ENCODE measurements around the gene WWOX.

- TF ChIP-seq CTCF (IDR thresholded peaks at IDR 0.05; ENCODE audit: poor library complexity, severe bottlenecking): no peak
- no peak for TF ChIP-seq EZH2 (IDR thresholded peaks at IDR 0.05; ENCODE audit: borderline replicate concordance, insufficient read depth, low read length, poor library complexity, severe bottlenecking)
- no peak for TF ChIP-seq POLR2AphosphoS5 (IDR thresholded peaks at IDR 0.05)
- TF ChIP-seq REST (IDR thresholded peaks at IDR 0.05; ENCODE audit: borderline replicate concordance): no peak
- TF ChIP-seq TAF1 (IDR thresholded peaks at IDR 0.05; ENCODE audit: low read depth): no peak
Observed at GRCh38 chr16:78252757-78253156, 153.3 kb downstream of the WWOX start.

All from neural cell (in vitro differentiated cells).